Measurements from ENCODE around the gene FADS6.

- TF ChIP-seq CTCF (IDR thresholded peaks at IDR 0.05) (no peak), POLR2A (IDR thresholded peaks at IDR 0.05) (no peak), POLR2AphosphoS5 (IDR thresholded peaks at IDR 0.05) (no peak)
These were observed 43.9 kb upstream of the FADS6 start for GRCh38 chr17:74937064-74938051.

Data from prostate gland (tissue), 2 donors.